ENCODE data around the gene PDE6D.
A peak's percentile ranks its signal among the peaks of the same experiment; 100 is the strongest.

PDE6D gene

DNA sequence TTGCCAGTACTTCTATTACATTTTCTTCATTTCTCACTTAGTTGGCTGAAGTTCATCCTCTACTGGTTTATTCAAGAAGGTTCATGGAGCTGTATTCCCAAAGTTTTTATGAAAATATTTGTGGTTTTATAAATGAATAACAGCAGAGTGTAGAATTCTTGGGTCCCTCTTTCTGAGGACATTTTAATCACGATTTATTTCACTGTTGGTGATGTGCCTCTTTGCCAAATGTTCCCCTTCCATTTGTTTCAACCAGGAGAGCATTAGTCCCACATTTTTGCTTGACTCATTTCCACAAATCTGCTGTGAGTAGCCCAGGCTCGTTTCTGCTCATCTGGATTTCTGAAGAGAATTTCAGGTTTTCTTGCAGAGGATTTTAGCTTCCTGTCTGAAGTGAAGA, 25.9 kb upstream of the PDE6D start:
- Histone ChIP-seq H3K79me2 (ENCODE audit: insufficient read depth, low read length) (no peaks in the 10 kb centered on the region; the same call in 1 of the 2 replicates), H3K9ac (ENCODE audit: low read depth, low read length, poor library complexity, severe bottlenecking) (no peak overlapping the region), H3K4me2 (ENCODE audit: low read depth, low read length, poor library complexity, severe bottlenecking) (no peak overlapping the region), H3K27me3 (ENCODE audit: insufficient read depth, low read length, poor library complexity, severe bottlenecking) (no peaks in the 10 kb centered on the region), H3F3A (ENCODE audit: low read depth) (no peaks in the 10 kb centered on the region), H3K9me2 (replicated peaks; ENCODE audit: low read depth, low read length) (no peaks in the 10 kb centered on the region), H3K4me3 (ENCODE audit: low read length, poor library complexity, severe bottlenecking) (no peak overlapping the region), H2AFZ (ENCODE audit: low read length) (no peak overlapping the region), H3K36me3 (ENCODE audit: insufficient read depth, low read length) (peaks cover 69% of the 10 kb centered on the region; the same call in 1 of the 2 replicates), H3K4me1 (ENCODE audit: insufficient read depth, low read length, poor library complexity, severe bottlenecking) (no peaks in the 10 kb centered on the region), H4K20me1 (ENCODE audit: insufficient read depth, low read length, poor library complexity, severe bottlenecking) (no peaks in the 10 kb centered on the region), H3K9me3 (ENCODE audit: insufficient read depth, low read depth, low read length) (no peaks in the 10 kb centered on the region)
- TF ChIP-seq, protein P1, sequence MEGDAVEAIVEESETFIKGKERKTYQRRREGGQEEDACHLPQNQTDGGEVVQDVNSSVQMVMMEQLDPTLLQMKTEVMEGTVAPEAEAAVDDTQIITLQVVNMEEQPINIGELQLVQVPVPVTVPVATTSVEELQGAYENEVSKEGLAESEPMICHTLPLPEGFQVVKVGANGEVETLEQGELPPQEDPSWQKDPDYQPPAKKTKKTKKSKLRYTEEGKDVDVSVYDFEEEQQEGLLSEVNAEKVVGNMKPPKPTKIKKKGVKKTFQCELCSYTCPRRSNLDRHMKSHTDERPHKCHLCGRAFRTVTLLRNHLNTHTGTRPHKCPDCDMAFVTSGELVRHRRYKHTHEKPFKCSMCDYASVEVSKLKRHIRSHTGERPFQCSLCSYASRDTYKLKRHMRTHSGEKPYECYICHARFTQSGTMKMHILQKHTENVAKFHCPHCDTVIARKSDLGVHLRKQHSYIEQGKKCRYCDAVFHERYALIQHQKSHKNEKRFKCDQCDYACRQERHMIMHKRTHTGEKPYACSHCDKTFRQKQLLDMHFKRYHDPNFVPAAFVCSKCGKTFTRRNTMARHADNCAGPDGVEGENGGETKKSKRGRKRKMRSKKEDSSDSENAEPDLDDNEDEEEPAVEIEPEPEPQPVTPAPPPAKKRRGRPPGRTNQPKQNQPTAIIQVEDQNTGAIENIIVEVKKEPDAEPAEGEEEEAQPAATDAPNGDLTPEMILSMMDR (conservative IDR thresholded peaks at IDR 0.05; ENCODE audit: low read length): no peak
- no peak for TF ChIP-seq EZH2phosphoT487 (IDR thresholded peaks at IDR 0.05; ENCODE audit: borderline replicate concordance)

DNA sequence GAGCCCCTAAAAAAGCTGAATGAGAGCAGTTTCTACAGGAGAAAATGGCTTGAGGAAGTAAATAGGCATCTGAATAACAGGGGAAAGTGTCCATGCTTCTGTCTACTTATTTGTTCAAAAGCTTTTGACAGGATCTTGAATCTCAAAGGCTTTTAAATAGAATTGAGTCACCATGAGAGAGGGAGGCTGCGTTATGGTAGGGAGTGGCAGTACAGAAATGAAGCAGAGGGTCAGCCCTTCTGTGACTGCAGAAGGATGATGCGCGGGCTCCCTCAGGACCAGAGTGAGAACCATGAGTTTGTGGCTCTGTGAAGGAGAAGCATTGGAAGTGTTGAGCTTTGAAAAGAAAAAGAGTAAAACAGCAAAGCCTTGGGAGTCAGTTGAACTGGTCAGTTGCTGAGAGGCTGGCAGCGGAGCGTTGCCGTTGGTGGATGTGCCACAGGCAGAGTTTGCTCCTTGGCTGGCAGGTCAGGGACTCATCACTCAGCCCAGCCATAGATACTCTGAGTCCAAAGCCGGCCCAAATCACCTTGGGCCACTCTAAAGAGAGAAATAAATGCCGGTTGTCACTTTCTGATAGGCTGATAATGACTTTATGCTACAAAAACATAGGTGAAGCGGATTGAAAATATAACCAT, 22.5 kb upstream of the PDE6D start:
- Histone ChIP-seq H3K9ac (ENCODE audit: low read depth, low read length, poor library complexity, severe bottlenecking) (no peak overlapping the region), H3K9me2 (replicated peaks; ENCODE audit: low read depth, low read length) (no peaks in the 10 kb centered on the region), H3K4me2 (ENCODE audit: low read depth, low read length, poor library complexity, severe bottlenecking) (no peak overlapping the region), H3K4me3 (ENCODE audit: low read length, poor library complexity, severe bottlenecking) (no peak overlapping the region), H3K79me2 (ENCODE audit: insufficient read depth, low read length) (no peaks in the 10 kb centered on the region; the same call in 1 of the 2 replicates), H3K4me1 (ENCODE audit: insufficient read depth, low read length, poor library complexity, severe bottlenecking) (no peaks in the 10 kb centered on the region), H3K9me3 (ENCODE audit: insufficient read depth, low read depth, low read length) (no peaks in the 10 kb centered on the region), H3K36me3 (ENCODE audit: insufficient read depth, low read length) (peaks cover 76% of the 10 kb centered on the region; the same call in 1 of the 2 replicates), H3F3A (ENCODE audit: low read depth) (no peaks in the 10 kb centered on the region), H2AFZ (ENCODE audit: low read length) (no peak overlapping the region), H3K27me3 (ENCODE audit: insufficient read depth, low read length, poor library complexity, severe bottlenecking) (no peaks in the 10 kb centered on the region), H4K20me1 (ENCODE audit: insufficient read depth, low read length, poor library complexity, severe bottlenecking) (no peaks in the 10 kb centered on the region)
- TF ChIP-seq, protein P1 (conservative IDR thresholded peaks at IDR 0.05; ENCODE audit: low read length): no peak
- TF ChIP-seq EZH2phosphoT487 (IDR thresholded peaks at IDR 0.05; ENCODE audit: borderline replicate concordance): no peak

DNA sequence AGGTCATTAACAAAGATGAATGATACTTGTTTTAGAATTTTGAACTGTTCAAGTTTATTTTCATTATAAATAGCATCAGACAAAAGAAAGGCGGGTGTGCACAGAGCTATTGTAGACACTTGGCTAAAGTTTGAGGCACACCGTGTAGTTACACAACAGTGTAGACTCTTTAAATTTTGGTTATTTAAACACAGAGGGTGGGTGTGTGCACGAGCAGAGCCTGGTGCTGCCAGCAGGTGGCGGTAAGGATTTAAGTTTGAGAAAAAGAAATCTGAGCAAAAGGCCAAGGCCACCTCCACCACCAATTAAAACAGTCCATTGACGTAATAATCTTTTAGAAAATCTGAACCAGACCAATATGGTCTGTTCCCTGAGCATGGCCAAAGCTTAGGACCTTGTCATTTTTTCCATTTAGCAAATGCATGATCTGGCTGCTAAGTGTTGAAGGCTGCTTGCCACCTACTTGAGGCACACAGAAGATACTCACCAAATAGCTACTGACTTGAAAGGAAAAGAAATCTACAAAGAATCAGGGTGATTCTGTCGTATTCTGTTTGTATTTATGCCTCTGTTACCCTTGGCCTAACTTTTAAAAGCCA, 19.5 kb upstream of the PDE6D start:
- H3K36me3 ChIP-seq (ENCODE audit: insufficient read depth, low read length): peaks cover 74% of the 10 kb centered on the region
- H3K4me1 ChIP-seq (ENCODE audit: insufficient read depth, low read length, poor library complexity, severe bottlenecking): no peaks in the 10 kb centered on the region
- TF ChIP-seq EZH2phosphoT487 (IDR thresholded peaks at IDR 0.05; ENCODE audit: borderline replicate concordance): no peak
- TF ChIP-seq, protein P1 (conservative IDR thresholded peaks at IDR 0.05; ENCODE audit: low read length): peak; percentile 91
- H3K9me2 ChIP-seq (replicated peaks; ENCODE audit: low read depth, low read length): no peaks in the 10 kb centered on the region
- no peak overlapping the region for H3K4me3 ChIP-seq (ENCODE audit: low read length, poor library complexity, severe bottlenecking)
- no peaks in the 10 kb centered on the region; the same call in 1 of the 2 replicates for H3K79me2 ChIP-seq (ENCODE audit: insufficient read depth, low read length)
- H3F3A ChIP-seq (ENCODE audit: low read depth): no peaks in the 10 kb centered on the region
- no peak overlapping the region for H3K9ac ChIP-seq (ENCODE audit: low read depth, low read length, poor library complexity, severe bottlenecking)
- H3K9me3 ChIP-seq (ENCODE audit: insufficient read depth, low read depth, low read length): no peaks in the 10 kb centered on the region
- no peak overlapping the region for H2AFZ ChIP-seq (ENCODE audit: low read length)
- no peak overlapping the region for H3K4me2 ChIP-seq (ENCODE audit: low read depth, low read length, poor library complexity, severe bottlenecking)
- no peaks in the 10 kb centered on the region for H3K27me3 ChIP-seq (ENCODE audit: insufficient read depth, low read length, poor library complexity, severe bottlenecking)
- no peaks in the 10 kb centered on the region for H4K20me1 ChIP-seq (ENCODE audit: insufficient read depth, low read length, poor library complexity, severe bottlenecking)

Measured in Loucy (cell line).